Activated T-cell treated with anti-CD3 and anti-CD28 coated beads, Interleukin-2, amount 50 U/mL, for 72 hours (primary cell): ENCODE measurements around the gene ALG5. TPM values are rescaled to one million over a fixed set of nuclear protein-coding genes. Genes with fewer than 3 reads are reported as not detected.

Source experiments
- ATAC-seq, 2 donors: fragments of 150-1000 bp; cut with Tn5 transposase; replicated peaks in 1 of 2; 2 replicates each; pipeline ENCODE4 v1.10.0; 2021; ENCODE audit warnings: moderate library complexity in 2 of 2, mild to moderate bottlenecking in 1 of 2
- DNase-seq, 2 donors: peaks; one replicate each; pipeline ENCODE4 v3.0.0; 2021 to 2022; ENCODE audit warnings: mixed read lengths in 1 of 2
- H3K27ac Mint-ChIP-seq: one replicate; pipeline ENCODE4 v1.8.0; 2022; ENCODE audit warnings: mild to moderate bottlenecking, moderate library complexity, mixed read lengths
- H3K27me3 Mint-ChIP-seq: one replicate; pipeline ENCODE4 v1.8.0; 2022; ENCODE audit warnings: low read depth, mixed read lengths
- H3K36me3 Mint-ChIP-seq, 2 donors: one replicate each; pipeline ENCODE4 v1.8.0; 2022; ENCODE audit warnings: mixed read lengths in 2 of 2, mild to moderate bottlenecking in 1 of 2; ENCODE audit not compliant: insufficient read depth in 2 of 2
- H3K4me1 Mint-ChIP-seq: one replicate; pipeline ENCODE4 v1.8.0; 2022; ENCODE audit warnings: low read depth, mixed read lengths
- H3K4me3 Mint-ChIP-seq, 2 donors: one replicate each; pipeline ENCODE4 v1.8.0; 2022; ENCODE audit warnings: mild to moderate bottlenecking in 2 of 2, mixed read lengths in 2 of 2, moderate library complexity in 2 of 2
- H3K9me3 Mint-ChIP-seq, 2 donors: one replicate each; pipeline ENCODE4 v1.8.0; 2022; ENCODE audit warnings: mixed read lengths in 2 of 2
- total RNA-seq, 2 donors: library from RNA; stranded (reverse); gene quantifications; one replicate each; pipeline ENCODE4 v1.2.3, GENCODE V29; 2022

Gene ALG5
- total RNA-seq, result 10 to 100 TPM; 31.7 to 38.3 TPM

DNA sequence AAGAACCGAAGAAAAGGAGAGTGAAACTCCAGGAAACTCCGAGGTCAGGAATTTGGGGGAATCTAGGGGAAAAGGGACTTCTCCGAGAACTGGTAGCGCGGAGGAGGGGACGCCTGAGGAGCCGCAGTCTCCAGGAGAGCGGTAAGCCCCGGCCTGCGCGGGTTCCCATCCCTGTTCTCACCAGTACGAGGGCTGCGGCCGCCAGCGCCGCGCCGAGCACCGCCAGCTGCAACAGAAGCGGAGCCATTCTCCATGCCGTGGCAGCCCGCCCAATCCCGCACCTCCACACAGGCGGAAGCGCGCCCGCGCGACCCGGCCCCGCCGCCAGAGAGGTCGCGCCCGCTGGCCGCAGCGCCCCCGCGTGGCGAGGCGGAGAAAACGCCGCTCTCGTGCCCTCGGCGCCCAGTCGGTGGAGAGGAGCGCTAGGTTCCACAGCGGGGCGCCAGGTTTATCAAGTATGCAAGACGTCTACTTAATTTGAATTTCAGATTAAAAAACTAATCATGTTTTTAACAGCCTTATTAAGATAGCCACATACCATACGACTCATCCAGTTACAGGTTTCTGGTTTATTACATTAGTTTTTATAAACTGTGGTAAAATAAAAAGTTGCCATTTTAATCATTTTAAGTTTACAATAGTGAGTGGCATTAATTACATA is at the start of gene ALG5:
Gene ALG5, minus strand, starts transcription at position 287 of the 661 bp plus-strand sequence. Its CDS starts 40 bp downstream, at position 247.
- Mint-ChIP-seq H3K4me1 (peaks cover 43% of the 10 kb centered on the region), H3K4me3 (peak within 1 kb of the TSS; percentile 98 to 100), H3K9me3 (no peaks in the 10 kb centered on the region), H3K27ac (peak within 1 kb of the TSS; percentile 98), H3K27me3 (no peaks in the 10 kb centered on the region), H3K36me3 (peaks cover 13 to 31% of the 10 kb centered on the region in 2 donors)
- ATAC-seq (peak; percentile 74), DNase-seq (peak; percentile 93 to 95)

DNA sequence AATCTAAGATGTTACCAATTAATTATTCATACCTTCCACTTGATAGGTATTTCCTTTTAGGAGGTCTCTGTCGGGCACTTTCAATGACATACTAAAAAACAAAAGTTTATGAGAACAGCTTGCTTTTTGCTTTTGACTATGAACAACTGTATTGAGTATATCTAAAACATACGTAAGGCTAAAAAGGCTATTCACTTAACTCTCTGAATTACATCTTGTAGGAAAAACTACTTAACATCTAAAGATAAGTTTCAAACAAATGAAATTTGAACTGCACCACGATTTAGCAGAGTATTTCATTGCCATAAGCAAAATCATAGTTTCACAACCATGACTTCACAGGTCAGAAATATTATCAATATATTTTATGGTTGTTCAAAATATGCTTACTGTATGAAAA is 48.7 kb upstream of the ALG5 start:
- no peak overlapping the region for H3K27ac Mint-ChIP-seq
- DNase-seq, result no peak
- ATAC-seq, result no peak

GRCh38 chr13:37047032-37047431 is 47.9 kb upstream of the ALG5 start:
- H3K4me3 Mint-ChIP-seq, result no peak overlapping the region
- no peaks in the 10 kb centered on the region for H3K9me3 Mint-ChIP-seq
- ATAC-seq (no peak), DNase-seq (no peak)
- peaks cover 4% of the 10 kb centered on the region for H3K4me1 Mint-ChIP-seq
- H3K27me3 Mint-ChIP-seq, result no peaks in the 10 kb centered on the region
- H3K27ac Mint-ChIP-seq, result no peak overlapping the region
- H3K36me3 Mint-ChIP-seq, result peaks cover 3 to 24% of the 10 kb centered on the region in 2 donors

More for the DNA sequence above, 48.7 kb upstream of the ALG5 start:
- peaks cover 1 to 22% of the 10 kb centered on the region in 2 donors for H3K36me3 Mint-ChIP-seq
- peaks cover 12% of the 10 kb centered on the region for H3K4me1 Mint-ChIP-seq
- H3K9me3 Mint-ChIP-seq, result no peaks in the 10 kb centered on the region
- no peak overlapping the region for H3K4me3 Mint-ChIP-seq
- no peaks in the 10 kb centered on the region for H3K27me3 Mint-ChIP-seq

GRCh38 chr13:37046062-37046461 is 46.9 kb upstream of the ALG5 start:
- peaks cover 3 to 25% of the 10 kb centered on the region in 2 donors for H3K36me3 Mint-ChIP-seq
- no peaks in the 10 kb centered on the region for H3K27me3 Mint-ChIP-seq
- no peak for ATAC-seq
- H3K9me3 Mint-ChIP-seq, result no peaks in the 10 kb centered on the region
- H3K4me3 Mint-ChIP-seq, result no peak overlapping the region
- no peak overlapping the region for H3K27ac Mint-ChIP-seq
- no peak for DNase-seq
- H3K4me1 Mint-ChIP-seq, result no peaks in the 10 kb centered on the region

DNA sequence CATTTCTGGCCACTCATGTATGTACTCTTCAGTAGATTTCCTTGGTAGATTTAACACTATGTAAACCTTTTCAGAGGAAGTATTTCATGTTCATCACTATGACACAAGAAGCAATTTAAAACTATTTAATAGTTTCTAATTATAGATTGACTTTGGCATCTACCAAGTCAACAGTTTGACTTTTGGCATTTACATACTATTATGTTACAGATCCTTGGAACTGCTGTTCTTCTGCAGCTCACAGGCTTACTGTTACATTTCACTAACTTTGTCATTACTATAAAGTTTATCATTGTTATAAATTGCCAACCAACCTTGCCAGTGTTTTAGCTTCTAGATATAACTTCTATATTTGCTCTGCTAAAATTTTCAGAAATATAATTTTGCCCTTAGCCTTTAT is 41.6 kb upstream of the ALG5 start:
- ATAC-seq (no peak), DNase-seq (no peak)
- no peaks in the 10 kb centered on the region for H3K9me3 Mint-ChIP-seq
- no peaks in the 10 kb centered on the region for H3K27me3 Mint-ChIP-seq
- no peak overlapping the region for H3K4me3 Mint-ChIP-seq
- no peak overlapping the region for H3K27ac Mint-ChIP-seq
- peaks cover 3% of the 10 kb centered on the region for H3K4me1 Mint-ChIP-seq
- peaks cover 2 to 30% of the 10 kb centered on the region in 2 donors for H3K36me3 Mint-ChIP-seq

GRCh38 chr13:37039896-37040295 is 40.8 kb upstream of the ALG5 start:
- no peak for ATAC-seq
- no peaks in the 10 kb centered on the region for H3K27me3 Mint-ChIP-seq
- H3K36me3 Mint-ChIP-seq, result peaks cover 2 to 32% of the 10 kb centered on the region in 2 donors
- H3K9me3 Mint-ChIP-seq, result no peaks in the 10 kb centered on the region
- peaks cover 3% of the 10 kb centered on the region for H3K4me1 Mint-ChIP-seq
- no peak overlapping the region for H3K27ac Mint-ChIP-seq
- DNase-seq, result no peak
- no peak overlapping the region for H3K4me3 Mint-ChIP-seq

DNA sequence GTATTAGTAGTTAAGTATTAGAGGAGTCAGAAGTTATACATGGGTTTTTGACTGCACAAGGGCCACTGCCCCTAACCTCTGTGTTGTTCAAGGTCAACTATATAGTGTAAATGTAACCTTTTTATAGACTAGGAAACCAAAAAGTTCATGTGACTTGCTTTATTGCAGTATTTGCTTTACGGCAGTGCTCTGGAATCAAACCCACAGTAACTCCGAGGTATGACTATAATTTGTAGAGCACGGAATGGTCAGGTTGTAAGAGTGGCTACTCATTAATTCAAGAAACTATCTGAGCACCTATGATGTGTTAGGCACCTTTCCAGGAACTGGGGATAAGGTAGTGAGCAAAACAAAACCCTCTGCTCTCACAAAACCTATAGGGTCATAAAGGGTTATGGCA is 38.1 kb upstream of the ALG5 start:
- DNase-seq (no peak), ATAC-seq (no peak)
- Mint-ChIP-seq H3K27ac (no peak overlapping the region), H3K4me3 (no peak overlapping the region), H3K4me1 (peaks cover 3% of the 10 kb centered on the region), H3K36me3 (peaks cover 5 to 30% of the 10 kb centered on the region in 2 donors), H3K27me3 (no peaks in the 10 kb centered on the region), H3K9me3 (no peaks in the 10 kb centered on the region)

DNA sequence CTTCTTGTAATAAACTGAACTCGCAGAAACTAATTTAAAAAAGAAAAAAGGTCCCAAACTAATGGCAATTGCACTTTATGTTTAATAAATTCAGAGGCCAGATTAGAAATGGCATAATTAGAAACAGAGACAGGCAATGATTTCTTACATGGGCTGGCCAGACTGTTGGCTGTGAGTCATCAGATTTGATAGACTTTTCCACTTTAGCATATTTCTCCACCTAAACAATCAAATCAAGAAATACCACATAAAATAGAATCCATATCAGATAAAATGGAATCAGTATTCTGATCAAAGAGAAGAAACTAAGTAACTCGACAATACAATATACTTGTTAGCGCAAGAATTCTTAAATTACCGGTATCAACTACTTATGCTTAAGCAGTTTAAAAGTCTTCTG is 30.5 kb upstream of the ALG5 start:
- H3K27ac Mint-ChIP-seq, result no peak overlapping the region
- no peaks in the 10 kb centered on the region for H3K9me3 Mint-ChIP-seq

GRCh38 chr13:37027639-37028038 is 28.5 kb upstream of the ALG5 start:
- no peaks in the 10 kb centered on the region for H3K4me1 Mint-ChIP-seq
- H3K36me3 Mint-ChIP-seq, result peaks cover 8 to 35% of the 10 kb centered on the region in 2 donors
- H3K27ac Mint-ChIP-seq, result no peak overlapping the region
- no peaks in the 10 kb centered on the region for H3K27me3 Mint-ChIP-seq
- DNase-seq, result no peak
- H3K9me3 Mint-ChIP-seq, result no peaks in the 10 kb centered on the region
- ATAC-seq, result no peak
- no peak overlapping the region for H3K4me3 Mint-ChIP-seq

More for the DNA sequence above, 30.5 kb upstream of the ALG5 start:
- no peaks in the 10 kb centered on the region for H3K4me1 Mint-ChIP-seq
- no peaks in the 10 kb centered on the region for H3K27me3 Mint-ChIP-seq
- peaks cover 8 to 29% of the 10 kb centered on the region in 2 donors for H3K36me3 Mint-ChIP-seq
- DNase-seq, result no peak
- H3K4me3 Mint-ChIP-seq, result no peak overlapping the region
- ATAC-seq, result no peak

- peaks cover 4 to 29% of the 10 kb centered on the region in 2 donors for H3K36me3 Mint-ChIP-seq
- H3K27me3 Mint-ChIP-seq, result no peaks in the 10 kb centered on the region
- H3K9me3 Mint-ChIP-seq, result no peaks in the 10 kb centered on the region
These were observed 27.6 kb upstream of the ALG5 start for GRCh38 chr13:37026771-37027170.

DNA sequence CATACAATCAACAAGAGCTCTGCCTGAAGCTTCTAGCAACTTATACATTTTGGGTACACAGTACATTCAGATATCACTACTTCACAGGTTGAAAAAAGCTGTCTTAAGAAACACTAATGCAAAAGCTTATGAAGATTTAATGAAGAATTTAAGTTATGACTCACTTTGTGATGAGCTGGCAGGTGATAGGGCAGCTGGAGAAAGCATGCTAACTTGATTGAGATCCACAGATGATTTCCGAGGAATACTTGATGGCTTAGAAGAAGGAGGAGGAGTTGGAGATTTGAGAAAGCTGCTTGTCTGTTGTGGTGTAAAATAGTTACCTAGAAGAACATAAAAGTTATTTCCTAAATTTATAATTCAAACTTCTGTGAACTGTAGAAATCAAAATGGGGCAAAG is 24.7 kb upstream of the ALG5 start:
- Mint-ChIP-seq H3K36me3 (peaks cover 4 to 21% of the 10 kb centered on the region in 2 donors), H3K9me3 (no peaks in the 10 kb centered on the region), H3K4me3 (no peak overlapping the region), H3K27me3 (no peaks in the 10 kb centered on the region), H3K4me1 (no peaks in the 10 kb centered on the region), H3K27ac (peak overlapping the region; percentile 50)
- DNase-seq (no peak), ATAC-seq (no peak)

More at GRCh38 chr13:37026771-37027170, 27.6 kb upstream of the ALG5 start:
- DNase-seq (no peak), ATAC-seq (no peak)
- Mint-ChIP-seq H3K27ac (no peak overlapping the region), H3K4me3 (no peak overlapping the region), H3K4me1 (no peaks in the 10 kb centered on the region)

DNA sequence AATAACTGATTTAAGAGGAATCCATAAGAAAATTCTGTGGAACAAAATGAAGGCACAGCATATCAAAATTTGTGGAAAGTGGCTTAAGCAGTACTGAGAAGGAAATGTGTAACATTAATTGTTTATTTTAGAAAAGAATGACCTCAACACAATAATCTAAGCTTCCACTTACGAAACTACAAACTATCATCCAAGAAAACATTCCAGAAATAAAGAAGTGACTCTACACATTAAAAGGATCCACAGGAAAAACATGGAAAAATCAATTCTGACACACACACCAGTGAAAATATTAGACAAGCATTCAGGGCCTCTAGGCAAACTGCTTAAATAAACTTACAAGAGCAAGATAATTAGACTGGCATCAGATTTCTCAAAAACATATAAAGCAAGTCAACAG is 15.5 kb upstream of the ALG5 start:
- no peak for DNase-seq
- Mint-ChIP-seq H3K36me3 (peaks cover 7 to 41% of the 10 kb centered on the region in 2 donors), H3K4me1 (peaks cover 8% of the 10 kb centered on the region), H3K27ac (peak overlapping the region; percentile 48), H3K27me3 (no peaks in the 10 kb centered on the region), H3K4me3 (no peak overlapping the region), H3K9me3 (no peaks in the 10 kb centered on the region)
- no peak for ATAC-seq

- Mint-ChIP-seq H3K4me3 (no peak overlapping the region), H3K36me3 (peaks cover 12 to 49% of the 10 kb centered on the region in 2 donors), H3K27ac (peak overlapping the region; percentile 94), H3K9me3 (no peaks in the 10 kb centered on the region), H3K4me1 (peaks cover 18% of the 10 kb centered on the region), H3K27me3 (no peaks in the 10 kb centered on the region)
- ATAC-seq, result no peak
- DNase-seq, result no peak
These were observed 12.6 kb upstream of the ALG5 start for GRCh38 chr13:37011788-37012187.

DNA sequence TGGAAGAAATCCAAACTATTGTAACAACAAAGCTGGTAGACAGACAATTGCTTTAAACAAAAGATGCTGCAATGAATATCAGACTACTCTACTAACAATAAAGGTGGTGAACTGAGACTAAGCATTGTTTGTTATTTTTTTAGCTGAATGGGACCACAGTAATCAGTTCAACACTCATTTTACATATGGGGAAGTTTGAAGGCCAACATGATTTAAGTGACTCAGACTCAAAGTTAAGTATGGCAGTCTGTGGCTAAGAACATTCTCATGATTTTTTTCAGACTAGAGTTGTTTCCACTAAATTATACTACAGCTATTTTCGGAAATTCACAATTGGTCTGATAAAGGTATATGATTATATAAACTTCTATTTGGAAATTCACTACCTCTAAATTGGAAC is 11.9 kb upstream of the ALG5 start:
- Mint-ChIP-seq H3K4me3 (no peak overlapping the region), H3K36me3 (peaks cover 12 to 44% of the 10 kb centered on the region in 2 donors), H3K4me1 (peaks cover 18% of the 10 kb centered on the region), H3K27me3 (no peaks in the 10 kb centered on the region), H3K27ac (peak overlapping the region; percentile 94), H3K9me3 (no peaks in the 10 kb centered on the region)
- ATAC-seq (peak; percentile 29 to 39), DNase-seq (no peak)
